ENCODE results near the gene HOXA10.

GRCh38 chr7:27152816-27153442 is 21.2 kb downstream of the HOXA10 start:
- no peak for TF ChIP-seq CTCF (IDR thresholded peaks at IDR 0.05; ENCODE audit: borderline replicate concordance, extremely low read depth, low read length, poor library complexity, severe bottlenecking)
- no peak for TF ChIP-seq EZH2 (IDR thresholded peaks at IDR 0.05; ENCODE audit: borderline replicate concordance, low read depth, low read length, severe bottlenecking)
